KOPT-K1 (cell line): ENCODE data around the gene HS2ST1.
"Not testable (repeated sequence)": the region's sequence is repeated elsewhere in the genome, so short reads cannot be mapped to it uniquely, and the experiment has no call there.

ENCODE experiments used
- H3K27ac ChIP-seq: fragments of 200-600 bp; sonication (generic); 2 replicates; pipeline ENCODE4 v1.5.1; 2016; ENCODE audit warnings: antibody characterized with exemption, mild to moderate bottlenecking, low read depth, low read length; ENCODE audit not compliant: poor library complexity, severe bottlenecking
- H3K36me3 ChIP-seq: fragments of 200-600 bp; sonication (generic); 2 replicates; pipeline ENCODE4 v1.5.1; 2017; ENCODE audit warnings: antibody characterized with exemption, mild to moderate bottlenecking, low read length, moderate library complexity; ENCODE audit not compliant: insufficient read depth
- H3K9me3 ChIP-seq: fragments of 200-600 bp; sonication (generic); 2 replicates; pipeline ENCODE4 v1.5.1; 2017; ENCODE audit warnings: antibody characterized with exemption, low read length, mild to moderate bottlenecking; ENCODE audit not compliant: insufficient read depth, poor library complexity, severe bottlenecking

Gene HS2ST1

GRCh38 chr1:86998280-86998679, 83.8 kb downstream of the HS2ST1 start:
- H3K36me3 ChIP-seq, result no peaks in the 10 kb centered on the region
- H3K9me3 ChIP-seq, result no peaks in the 10 kb centered on the region
- no peak overlapping the region for H3K27ac ChIP-seq

- H3K9me3 ChIP-seq, result no peaks in the 10 kb centered on the region
- no peaks in the 10 kb centered on the region for H3K36me3 ChIP-seq
- no peak overlapping the region for H3K27ac ChIP-seq
Observed at GRCh38 chr1:86998727-86999126, 84.3 kb downstream of the HS2ST1 start.

GRCh38 chr1:87000460-87000859, 86.0 kb downstream of the HS2ST1 start:
- H3K36me3 ChIP-seq, result no peaks in the 10 kb centered on the region
- H3K9me3 ChIP-seq, result no peaks in the 10 kb centered on the region
- H3K27ac ChIP-seq, result no peak overlapping the region

- no peaks in the 10 kb centered on the region for H3K9me3 ChIP-seq
- no peaks in the 10 kb centered on the region for H3K36me3 ChIP-seq
- H3K27ac ChIP-seq, result no peak overlapping the region
Observed at GRCh38 chr1:87004857-87005256, 90.4 kb downstream of the HS2ST1 start.

GRCh38 chr1:87007323-87007722, 92.9 kb downstream of the HS2ST1 start:
- no peak overlapping the region for H3K27ac ChIP-seq
- H3K36me3 ChIP-seq, result peaks cover 4% of the 10 kb centered on the region; the same call in 1 of the 2 replicates
- H3K9me3 ChIP-seq, result peaks cover 8% of the 10 kb centered on the region

- not testable (repeated sequence) for H3K27ac ChIP-seq, H3K36me3 ChIP-seq
- peaks cover 26% of the 10 kb centered on the region for H3K9me3 ChIP-seq
Observed at GRCh38 chr1:87013385-87013784, 99.0 kb downstream of the HS2ST1 start.

GRCh38 chr1:87017998-87018672, 103.7 kb downstream of the HS2ST1 start:
- H3K9me3 ChIP-seq, result peaks cover 10% of the 10 kb centered on the region
- H3K36me3 ChIP-seq, result no peaks in the 10 kb centered on the region
- H3K27ac ChIP-seq, result no peak overlapping the region

GRCh38 chr1:87023326-87023725, 108.9 kb downstream of the HS2ST1 start:
- Histone ChIP-seq H3K36me3 (no peaks in the 10 kb centered on the region), H3K27ac (no peak overlapping the region), H3K9me3 (no peaks in the 10 kb centered on the region)

GRCh38 chr1:87024936-87025540, 110.6 kb downstream of the HS2ST1 start:
- Histone ChIP-seq H3K9me3 (no peaks in the 10 kb centered on the region), H3K36me3 (no peaks in the 10 kb centered on the region), H3K27ac (no peak overlapping the region)

GRCh38 chr1:87027561-87027960, 113.1 kb downstream of the HS2ST1 start:
- H3K36me3 ChIP-seq, H3K27ac ChIP-seq, H3K9me3 ChIP-seq: not testable (repeated sequence)

- no peaks in the 10 kb centered on the region for H3K36me3 ChIP-seq
- H3K9me3 ChIP-seq, result no peaks in the 10 kb centered on the region
- H3K27ac ChIP-seq, result no peak overlapping the region
Observed at GRCh38 chr1:87028576-87028975, 114.1 kb downstream of the HS2ST1 start.

- no peaks in the 10 kb centered on the region for H3K9me3 ChIP-seq
- no peak overlapping the region for H3K27ac ChIP-seq
- no peaks in the 10 kb centered on the region for H3K36me3 ChIP-seq
Observed at GRCh38 chr1:87030740-87031690, 116.6 kb downstream of the HS2ST1 start.

GRCh38 chr1:87034351-87034750, 119.9 kb downstream of the HS2ST1 start:
- no peaks in the 10 kb centered on the region for H3K9me3 ChIP-seq
- H3K27ac ChIP-seq, result no peak overlapping the region
- no peaks in the 10 kb centered on the region for H3K36me3 ChIP-seq

- no peak overlapping the region for H3K27ac ChIP-seq
- H3K9me3 ChIP-seq, result no peaks in the 10 kb centered on the region
- no peaks in the 10 kb centered on the region for H3K36me3 ChIP-seq
Observed at GRCh38 chr1:87039096-87039495, 124.7 kb downstream of the HS2ST1 start.

- peaks cover 2% of the 10 kb centered on the region for H3K9me3 ChIP-seq
- H3K36me3 ChIP-seq, result no peaks in the 10 kb centered on the region
- peak overlapping the region; percentile 50 for H3K27ac ChIP-seq
Observed at GRCh38 chr1:87042111-87042811, 127.8 kb downstream of the HS2ST1 start.
